Dermis blood vessel endothelial cell (primary cell): Measurements from ENCODE around the gene LDLRAD4. TPM values are rescaled to one million over a fixed set of nuclear protein-coding genes. Genes with fewer than 3 reads are reported as not detected.
"Not testable (repeated sequence)": the region's sequence is repeated elsewhere in the genome, so short reads cannot be mapped to it uniquely, and the experiment has no call there.

Source experiments
- DNase-seq: peaks from one replicate; pipeline ENCODE4 v3.0.0; 2010
- total RNA-seq: library from RNA; depleted of rRNA; stranded (reverse); fragments of >200 nt; gene quantifications from 2 replicates; pipeline ENCODE4 v1.2.3, GENCODE V29; 2014

The LDLRAD4 gene
- total RNA-seq, 1 donor from 2014 or later = 20.1 TPM

- DNase-seq = no peak
Measured at GRCh38 chr18:13252686-13253410, 34.3 kb downstream of the LDLRAD4 start.

DNA sequence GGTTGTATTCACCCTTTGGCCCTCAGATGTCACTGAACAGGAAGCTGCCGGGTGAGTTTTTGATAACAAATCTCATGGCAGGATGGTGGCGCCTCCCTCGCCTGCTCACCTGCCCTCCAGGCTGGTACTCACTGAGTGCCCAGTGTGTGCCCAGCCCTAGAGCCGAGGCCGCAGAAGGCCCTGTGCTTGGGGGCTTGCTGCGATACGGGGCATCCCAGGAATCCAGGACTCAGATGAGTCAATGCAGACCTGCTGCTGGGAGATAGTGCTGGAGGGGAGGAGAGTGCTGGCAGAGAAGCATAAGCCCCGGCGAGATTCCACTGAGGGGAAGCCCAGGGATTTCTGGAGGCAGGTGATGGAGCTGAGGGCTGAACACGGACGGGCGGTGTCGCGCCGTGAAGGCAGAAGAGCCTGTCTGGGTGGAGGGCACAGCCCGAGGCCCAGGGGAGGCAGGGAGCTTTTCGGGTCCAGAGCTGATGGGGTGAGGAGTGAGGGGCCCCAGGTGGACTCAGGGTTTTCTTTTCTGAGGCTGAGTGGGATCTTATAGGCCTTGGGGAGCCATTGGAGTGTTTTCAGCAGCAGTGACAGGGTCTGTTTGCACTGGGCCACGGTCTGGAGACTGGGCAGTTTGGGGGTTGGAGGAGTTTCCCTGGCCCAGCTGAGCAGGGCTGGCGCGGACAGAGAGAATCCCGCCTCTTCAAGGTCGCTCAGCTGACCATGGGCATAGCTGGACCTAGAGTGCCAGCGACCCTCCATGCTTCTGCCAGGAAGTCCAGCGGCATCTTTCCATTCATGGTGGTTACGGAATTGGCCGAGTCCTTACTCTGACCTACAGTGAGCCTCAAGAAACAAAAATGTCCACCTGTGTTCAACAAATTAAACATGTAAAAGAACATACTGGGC, 35.5 kb downstream of the LDLRAD4 start:
- DNase-seq = no peak

DNA sequence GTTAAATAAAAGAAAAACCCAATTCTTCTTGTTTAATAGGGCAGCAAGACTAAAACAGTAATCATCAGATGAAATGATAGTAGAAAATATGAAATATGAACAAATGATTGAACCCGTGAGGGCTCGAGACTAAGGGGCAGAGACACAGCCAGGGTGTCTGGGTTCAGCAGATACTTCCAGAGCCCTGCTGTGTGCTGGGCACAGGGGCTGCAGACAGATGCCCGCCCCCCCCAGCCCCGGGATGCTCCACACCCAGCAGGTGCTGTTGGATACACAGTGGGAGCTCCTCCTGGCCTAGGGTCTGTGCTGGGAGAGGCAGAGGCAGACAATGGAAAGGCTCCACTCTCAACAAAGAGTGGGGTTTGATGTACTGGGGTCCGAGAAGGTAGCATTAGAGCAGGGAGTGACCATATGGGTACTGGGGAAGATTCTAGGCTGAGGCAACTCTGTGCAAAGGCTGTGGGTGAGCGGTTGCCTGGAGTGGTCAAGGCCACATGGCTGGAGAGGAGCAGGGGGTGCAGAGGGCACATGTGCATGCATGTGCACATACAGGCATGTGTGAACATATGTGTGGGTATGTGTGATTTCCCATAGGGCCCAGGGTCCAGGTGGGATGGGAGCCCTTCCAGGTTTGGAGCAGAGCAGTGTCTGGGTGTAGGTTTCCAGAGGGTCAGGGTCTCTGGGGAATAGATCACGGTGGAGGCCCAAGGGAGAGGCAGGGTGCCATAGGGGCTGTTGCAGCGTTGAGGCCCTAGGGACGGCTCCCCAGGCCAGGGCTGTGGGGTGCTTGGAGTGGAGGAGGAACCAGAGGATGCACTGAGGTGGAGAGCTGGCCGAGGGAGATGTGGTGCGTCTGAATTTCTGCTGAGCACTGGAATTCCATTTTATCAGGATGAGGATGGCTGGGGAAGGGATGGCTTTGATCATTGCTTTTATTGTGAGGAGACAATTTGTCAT, 36.7 kb downstream of the LDLRAD4 start:
- no peak for DNase-seq

DNA sequence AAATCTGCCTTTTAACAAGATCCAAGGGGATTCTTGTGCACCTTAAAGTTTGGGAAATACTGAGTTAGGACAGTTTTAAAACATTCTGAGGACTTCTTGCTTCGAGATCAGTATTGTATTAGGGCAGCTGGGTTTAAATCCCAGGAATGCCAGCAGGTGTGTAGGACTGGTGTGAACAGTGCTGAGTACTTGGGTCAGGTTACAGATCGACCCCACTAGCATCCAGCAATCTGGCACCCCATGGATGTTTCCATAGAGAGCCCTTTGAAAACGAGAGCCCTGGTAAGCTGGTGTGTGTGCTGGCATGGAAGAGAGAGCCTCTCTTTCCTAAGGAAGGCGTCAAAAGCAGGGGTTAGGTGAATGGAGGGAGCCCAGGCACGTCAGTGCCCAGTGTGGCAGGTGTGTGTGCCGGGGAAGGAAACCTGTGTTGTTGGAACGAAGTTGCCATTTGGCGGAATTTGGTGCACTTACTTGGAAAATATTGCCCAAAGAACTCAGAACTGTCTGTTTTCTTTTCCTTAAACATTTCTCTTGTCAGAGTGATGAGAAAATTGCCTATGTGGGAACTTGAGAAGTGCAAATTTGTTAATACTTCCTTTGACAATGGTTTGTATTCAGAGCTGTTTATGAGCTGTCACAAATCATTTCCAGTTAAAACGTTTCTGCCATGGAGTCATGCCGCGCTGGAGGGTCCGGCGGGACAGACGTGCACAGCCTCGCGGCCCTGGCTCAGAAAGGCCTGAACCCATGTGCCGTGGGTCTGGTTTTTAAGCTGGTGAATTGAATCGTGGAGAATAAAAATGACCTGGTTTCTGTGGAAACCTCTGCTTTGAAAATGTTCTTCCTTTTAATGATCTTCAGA, 38.1 kb downstream of the LDLRAD4 start:
- no peak for DNase-seq

GRCh38 chr18:13257361-13257980, 38.9 kb downstream of the LDLRAD4 start:
- DNase-seq = no peak

DNA sequence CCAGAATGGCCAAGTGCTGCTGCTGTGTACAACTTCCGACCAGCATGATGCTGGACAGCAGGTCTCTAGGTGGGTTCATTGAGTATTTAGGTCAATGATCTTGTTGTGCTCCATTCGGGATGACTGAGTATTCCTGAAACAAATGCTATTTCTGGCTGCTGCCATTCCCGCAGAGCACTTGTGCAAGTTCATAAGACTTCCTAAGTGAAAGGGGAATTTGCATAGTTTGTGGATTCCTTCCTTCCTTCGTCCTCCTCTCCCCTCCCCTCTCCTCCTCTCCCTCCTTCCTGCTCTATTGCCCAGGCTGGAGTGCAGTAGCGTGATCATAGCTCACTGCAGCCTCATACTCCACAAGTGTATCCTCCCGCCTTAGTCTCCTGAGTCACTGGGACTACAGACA, 40.4 kb downstream of the LDLRAD4 start:
- DNase-seq = no peak

DNA sequence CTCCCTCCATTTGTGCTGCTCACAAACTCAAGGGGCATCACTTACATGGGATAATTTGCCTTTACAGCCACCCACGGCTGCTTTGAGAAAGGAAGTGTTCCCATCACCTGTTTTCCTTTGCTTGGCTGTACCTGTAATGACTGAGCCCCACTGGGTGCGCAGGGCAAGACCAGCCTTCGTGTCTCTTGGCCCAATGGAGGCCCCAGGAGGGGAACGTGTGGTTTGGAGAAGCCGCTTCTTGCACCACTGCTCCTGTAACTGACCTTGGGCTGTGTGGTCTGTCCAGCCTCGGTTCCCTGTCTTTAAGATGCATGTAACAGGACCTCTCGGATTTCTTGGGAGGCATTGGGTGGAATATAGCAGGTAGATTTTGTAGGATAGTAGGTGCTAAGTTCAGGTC, 41.1 kb downstream of the LDLRAD4 start:
- DNase-seq = no peak

DNA sequence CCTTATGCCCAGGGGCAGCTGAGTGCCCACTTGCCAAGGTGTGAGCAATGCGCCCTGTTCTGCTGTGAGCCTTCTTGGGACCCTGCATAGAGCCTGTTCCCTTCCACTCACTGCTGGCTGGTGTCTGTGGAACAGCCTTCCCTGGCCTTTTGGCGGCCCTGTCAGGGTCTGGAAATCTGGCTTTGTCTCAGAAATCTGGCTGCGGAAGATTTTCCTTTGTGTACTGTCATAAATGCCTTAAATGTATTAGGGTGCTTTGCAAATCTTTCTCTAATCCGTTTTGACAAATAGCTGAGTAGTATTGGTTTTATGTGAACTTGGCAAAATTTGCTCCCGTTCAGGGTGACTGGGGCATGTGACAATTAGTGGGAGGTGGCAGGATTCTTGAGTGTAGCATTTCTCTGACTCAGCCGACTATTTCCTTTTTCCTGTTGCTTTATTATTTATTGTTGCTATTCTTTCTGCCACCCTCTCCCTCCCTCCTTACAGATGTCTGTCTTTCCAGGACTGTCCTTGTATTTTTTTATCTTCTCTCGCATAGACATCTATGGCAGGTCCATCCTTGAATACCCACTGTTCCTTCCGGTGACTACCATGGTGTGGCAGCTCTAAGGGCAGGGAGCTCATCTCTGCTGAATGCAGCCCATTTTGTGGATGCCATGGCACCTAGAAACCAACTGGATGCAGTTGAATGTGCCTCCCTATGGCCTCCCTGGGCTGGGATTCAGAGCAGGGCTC, 41.8 kb downstream of the LDLRAD4 start:
- peak; percentile 62 for DNase-seq

GRCh38 chr18:13260935-13261640, 42.5 kb downstream of the LDLRAD4 start:
- DNase-seq = no peak

DNA sequence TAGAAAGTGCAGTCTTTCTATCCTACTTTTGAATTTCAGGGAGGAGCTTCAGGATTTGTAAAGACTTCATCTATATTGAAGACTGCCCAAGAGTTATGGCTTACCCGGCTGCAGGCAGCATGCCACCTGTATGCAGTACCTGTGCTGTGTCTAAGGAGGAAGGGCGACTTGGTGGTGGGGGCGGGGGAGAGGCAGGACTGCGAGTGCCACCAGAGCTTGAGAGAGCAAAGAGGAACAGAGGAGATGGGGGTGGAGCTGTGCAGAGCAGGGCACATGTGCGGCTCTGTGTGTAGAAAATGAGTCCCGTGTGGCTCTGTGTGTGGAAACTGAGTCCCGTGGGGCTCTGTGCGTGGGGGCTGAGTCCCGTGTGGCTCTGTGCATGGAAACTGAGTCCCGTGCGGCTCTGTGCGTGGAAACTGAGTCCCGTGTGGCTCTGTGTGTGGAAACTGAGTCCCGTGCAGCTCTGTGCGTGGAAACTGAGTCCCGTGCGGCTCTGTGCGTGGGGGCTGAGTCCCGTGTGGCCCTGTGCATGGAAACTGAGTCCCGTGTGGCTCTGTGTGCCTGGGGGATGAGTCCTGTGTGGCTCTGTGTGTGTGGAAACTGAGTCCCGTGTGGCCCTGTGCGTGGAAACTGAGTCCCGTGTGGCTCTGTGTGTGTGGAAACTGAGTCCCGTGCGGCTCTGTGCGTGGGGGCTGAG, 43.2 kb downstream of the LDLRAD4 start:
- DNase-seq = no peak

- DNase-seq = not testable (repeated sequence)
Measured at GRCh38 chr18:13262358-13262680, 43.8 kb downstream of the LDLRAD4 start.

GRCh38 chr18:13262839-13263691, 44.5 kb downstream of the LDLRAD4 start:
- no peak for DNase-seq

DNA sequence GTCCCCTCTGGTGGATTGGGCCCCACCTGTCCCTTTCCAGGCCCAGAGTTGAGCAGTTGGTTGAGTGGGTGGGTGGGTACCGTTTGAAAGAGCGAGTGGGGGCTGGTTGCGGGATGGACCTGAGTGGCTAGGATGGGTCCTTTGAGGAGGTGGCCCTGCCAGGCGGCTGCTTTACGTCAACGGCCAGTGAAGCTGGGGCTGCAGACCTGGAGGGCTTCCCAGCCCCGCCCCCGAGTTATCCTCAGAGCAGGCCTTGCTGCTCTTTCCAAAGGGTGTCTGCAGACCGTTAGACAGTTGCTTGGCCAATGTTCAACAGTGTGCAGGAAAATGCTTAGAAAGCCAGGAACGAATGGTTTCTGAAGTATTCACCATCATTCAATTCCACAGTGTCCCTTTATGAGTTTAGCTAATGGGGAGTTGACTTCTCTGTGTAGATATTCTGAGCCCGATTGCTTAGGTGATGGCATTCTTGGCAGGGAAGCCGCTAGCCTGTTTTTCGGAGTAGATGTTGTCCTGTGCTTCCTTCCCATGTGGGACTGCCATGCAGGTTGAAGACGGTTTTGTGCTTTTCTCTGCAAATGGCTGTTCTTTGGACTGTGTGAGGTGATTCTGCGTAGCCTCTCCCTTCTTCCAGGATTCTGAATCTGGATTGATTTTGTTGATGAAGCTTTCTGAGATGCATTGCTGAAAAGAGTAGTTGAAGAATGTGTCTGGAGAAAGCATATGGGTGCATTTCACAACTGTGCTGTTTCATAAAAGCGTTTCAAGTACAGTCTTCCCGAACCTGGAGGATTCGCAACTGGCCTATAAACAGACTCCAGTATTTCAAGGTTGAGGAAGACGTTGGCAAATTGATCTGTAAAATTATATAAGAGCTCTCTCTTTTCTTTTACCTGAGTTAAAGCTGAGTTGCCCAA, 45.8 kb downstream of the LDLRAD4 start:
- no peak for DNase-seq

- no peak for DNase-seq
Measured at GRCh38 chr18:13265008-13265910, 46.7 kb downstream of the LDLRAD4 start.

- DNase-seq = no peak
Measured at GRCh38 chr18:13265911-13266217, 47.3 kb downstream of the LDLRAD4 start.
